K562 (cell line): ENCODE results near the gene SLC39A7. TPM values are rescaled to one million over a fixed set of nuclear protein-coding genes. Genes with fewer than 3 reads are reported as not detected.

Source experiments
- ATAC-seq: fragments of 200-7000 bp; cut with Tn5 transposase; 3 replicates; pipeline ENCODE4 v1.9.1; 2020; ENCODE audit warnings: moderate library complexity
- BruUV-seq: library from RNA; stranded (reverse); fragments of 400-500 nt; replicated peaks from 2 replicates; lab custom pipeline; 2021; lab: Mats Ljungman, UMichigan
- CTCF ChIA-PET: fragments of 300-600 bp; formaldehyde crosslinking; extraction: SDS; loops from one replicate; lab custom pipeline; 2021; ENCODE audit warnings: low intra/inter-chr PET ratio; lab: Yijun Ruan, JAX
- POLR2A ChIA-PET: fragments of 300-600, 350-650 bp; sonication (Branson Sonifier 250); formaldehyde crosslinking; extraction: SDS; loops from one replicate; lab custom pipeline; 2021; ENCODE audit warnings: antibody characterized with exemption, inconsistent platforms; lab: Yijun Ruan, JAX
- DNase-seq, 4 experiments: peaks; one replicate each; pipeline versions ENCODE4 v3.0.0 to v3.0.0-alpha.2; 2011 to 2018; ENCODE audit warnings: low spot score in 3 of 4, mixed read lengths in 3 of 4; ENCODE audit errors: extremely low read depth in 1 of 4
- FAIRE-seq: peaks from 2 replicates; lab custom pipeline; 2011; peaks lifted over from hg19 to GRCh38; lab: Jason Lieb, UNC
- H2AFZ ChIP-seq: 2 replicates; pipeline ENCODE4 v1.6.0; 2011; ENCODE audit warnings: low read depth, low read length, control low read depth, inconsistent platforms
- H3K27ac ChIP-seq: fragments of 200-600 bp; 3 replicates; pipeline ENCODE4 v1.8.0; 2011; ENCODE audit warnings: low read depth, mild to moderate bottlenecking, control low read depth, inconsistent platforms, low read length, moderate library complexity, mixed read lengths; ENCODE audit errors: extremely low read depth
- H3K27me3 ChIP-seq, 2 experiments: fragments of 300-600 bp in 1 of 2; 2 replicates in 1 of 2; 3 replicates in 1 of 2; pipeline versions ENCODE4 v1.6.0 to v1.8.0; 2011; ENCODE audit warnings: inconsistent platforms in 2 of 2, low read length in 2 of 2, mild to moderate bottlenecking in 1 of 2, mixed read lengths in 1 of 2, moderate library complexity in 1 of 2; ENCODE audit not compliant: control insufficient read depth in 2 of 2, insufficient read depth in 2 of 2
- H3K36me3 ChIP-seq: fragments of 300-600 bp; 3 replicates; pipeline ENCODE4 v1.8.0; 2011; ENCODE audit warnings: mild to moderate bottlenecking, low read length, inconsistent platforms; ENCODE audit not compliant: control insufficient read depth, insufficient read depth
- H3K4me1 ChIP-seq, 2 experiments: fragments of 200-600 bp in 1 of 2; replicated peaks in 1 of 2; 2 replicates in 1 of 2; 3 replicates in 1 of 2; pipeline versions ENCODE4 v1.5.1 to v1.8.0; 2011; ENCODE audit warnings: inconsistent platforms in 2 of 2, low read length in 2 of 2, mild to moderate bottlenecking in 1 of 2, mixed read lengths in 1 of 2, moderate library complexity in 1 of 2; ENCODE audit not compliant: control insufficient read depth in 2 of 2, insufficient read depth in 2 of 2
- H3K4me2 ChIP-seq: 2 replicates; pipeline ENCODE4 v1.6.1; 2011; ENCODE audit warnings: low read length, control low read depth, inconsistent platforms, mixed read lengths; ENCODE audit not compliant: insufficient read depth
- H3K4me3 ChIP-seq: fragments of 200-600 bp; sonication (generic), shearing (Covaris generic); 2 replicates; pipeline ENCODE4 v1.5.1; 2016; ENCODE audit warnings: control low read depth, inconsistent platforms
- H3K79me2 ChIP-seq: fragments of 200-600 bp; 3 replicates; pipeline ENCODE4 v1.8.0; 2011; ENCODE audit warnings: low read length, inconsistent platforms; ENCODE audit not compliant: control insufficient read depth, insufficient read depth
- H3K9ac ChIP-seq, 2 experiments: 2 replicates each; pipeline versions ENCODE4 v1.6.0 to v1.6.1; 2011; ENCODE audit warnings: low read depth in 2 of 2, low read length in 2 of 2, control low read depth in 1 of 2, inconsistent platforms in 1 of 2, mild to moderate bottlenecking in 1 of 2, mixed read lengths in 1 of 2; ENCODE audit not compliant: insufficient read depth in 1 of 2
- H3K9me1 ChIP-seq: one replicate; pipeline ENCODE4 v1.6.0; 2011; ENCODE audit warnings: inconsistent platforms, mild to moderate bottlenecking, low read length, moderate library complexity; ENCODE audit not compliant: control insufficient read depth, insufficient read depth
- H3K9me3 ChIP-seq: replicated peaks from 2 replicates; pipeline ENCODE4 v1.5.1; 2011; ENCODE audit warnings: low read depth, low read length, inconsistent platforms; ENCODE audit not compliant: control insufficient read depth, insufficient read depth
- H4K20me1 ChIP-seq: replicated peaks from 2 replicates; pipeline ENCODE4 v1.6.1; 2011; ENCODE audit warnings: low read length, inconsistent platforms, mixed read lengths; ENCODE audit not compliant: control insufficient read depth, insufficient read depth
- BCOR ChIP-seq: fragments of 450-650 bp; IDR thresholded peaks from 2 replicates; pipeline ENCODE4 v1.6.1; 2016
- COPS2 ChIP-seq: fragments of 450-650 bp; conservative IDR thresholded peaks from 2 replicates; pipeline ENCODE4 v1.6.1; 2016; ENCODE audit warnings: mild to moderate bottlenecking, moderate library complexity
- E2F3 ChIP-seq: fragments of 250-450 bp; sonication (Bioruptor Pico); IDR thresholded peaks from 2 replicates; pipeline ENCODE4 v1.4.0; 2020; ENCODE audit warnings: mild to moderate bottlenecking
- FOXM1 ChIP-seq, 2 experiments: fragments of 450-650 bp in 1 of 2; sonication (generic) in 1 of 2; formaldehyde crosslinking in 1 of 2; IDR thresholded peaks; 2 replicates each; pipeline versions ENCODE4 v1.6.1 to v1.9.0; 2017 to 2022; ENCODE audit warnings: low read depth in 2 of 2, mild to moderate bottlenecking in 2 of 2, missing genetic modification reagents in 1 of 2, moderate library complexity in 1 of 2
- HLTF ChIP-seq: fragments of 450-650 bp; IDR thresholded peaks from 2 replicates; pipeline ENCODE4 v1.6.1; 2016
- NR4A1 ChIP-seq, 2 experiments: fragments of 250-450 bp in 1 of 2; fragments of 450-650 bp in 1 of 2; sonication (Bioruptor Pico) in 1 of 2; IDR thresholded peaks; 2 replicates each; pipeline versions ENCODE4 v1.4.0 to v1.6.1; 2016 to 2020; ENCODE audit warnings: mild to moderate bottlenecking in 2 of 2, missing compliant biosample characterization in 1 of 2, missing genetic modification characterization in 1 of 2, moderate library complexity in 1 of 2
- PURB ChIP-seq: sonication (generic); formaldehyde crosslinking; IDR thresholded peaks from 2 replicates; pipeline ENCODE4 v1.9.0; 2021; ENCODE audit warnings: low read depth, mild to moderate bottlenecking, missing genetic modification reagents
- RBBP5 ChIP-seq: fragments of 200-600 bp; sonication (generic); IDR thresholded peaks from 2 replicates; pipeline ENCODE4 v1.6.1; 2012; ENCODE audit warnings: borderline replicate concordance, mild to moderate bottlenecking, low read length, control low read depth, inconsistent platforms; ENCODE audit not compliant: insufficient read depth, poor library complexity, severe bottlenecking
- SREBF1 ChIP-seq: fragments of 150-350 bp; IDR thresholded peaks from 2 replicates; pipeline ENCODE4 v1.6.1; 2014; ENCODE audit warnings: antibody characterized with exemption, low read depth, low read length, borderline replicate concordance
- TGIF2 ChIP-seq: sonication (generic); formaldehyde crosslinking; IDR thresholded peaks from 2 replicates; pipeline ENCODE4 v1.8.1; 2022; ENCODE audit warnings: mild to moderate bottlenecking, missing genetic modification reagents, moderate library complexity
- ZKSCAN1 ChIP-seq: fragments of 150-350 bp; IDR thresholded peaks from 2 replicates; pipeline ENCODE4 v1.6.1; 2016; ENCODE audit warnings: low read depth, low read length
- WGBS: fragments of 100-300 bp; shearing (Covaris generic); methylation state at CpG from one replicate; pipeline ENCODE4 v1.1.6; 2016; ENCODE audit warnings: low coverage, mixed read lengths; ENCODE audit not compliant: insufficient coverage; ENCODE audit errors: missing lambda C conversion rate; 5-methylcytosine and 5-hydroxymethylcytosine counted together
- in situ Hi-C: fragments of 300-500 bp; cut with MboI; formaldehyde crosslinking; loops from 4 replicates; pipeline ENCODE4 v1.15.0; 2018; ENCODE audit warnings: inconsistent platforms, mixed read lengths
- intact Hi-C: fragments of 100-400 bp; cut with micrococcal nuclease; formaldehyde crosslinking; loops from 2 replicates; pipeline ENCODE4 v1.14.2; 2022
- polyA plus RNA-seq, 8 experiments: library from polyadenylated mRNA; depleted of rRNA in 4 of 8; stranded (reverse) in 5 of 8; unstranded in 3 of 8; fragments of >200 nt; fragmentation: Nextera tagmentation in 2 of 8; fragmentation: Illumina TruSeq in 1 of 8; extraction: Ambion mirVana in 2 of 8; extraction: Trizol in 1 of 8; gene quantifications; 2 replicates each; pipeline versions ENCODE4 v1.2.1 to v1.2.3, GENCODE V29; 2011 to 2014; ENCODE audit warnings: inconsistent platforms in 1 of 8, missing spikeins in 1 of 8
- total RNA-seq, 7 experiments: library from RNA; depleted of rRNA in 6 of 7; stranded (reverse); fragments of >200 nt in 6 of 7; fragmentation: Illumina TruSeq in 2 of 7; extraction: Trizol in 2 of 7; gene quantifications; 2 replicates each; pipeline versions ENCODE4 v1.2.1 to v1.2.3, GENCODE V29; 2011 to 2021; ENCODE audit warnings: low replicate concordance in 1 of 7
- TF ChIP-seq, protein P1 (sequence below): sonication (generic); formaldehyde crosslinking; IDR thresholded peaks from 2 replicates; pipeline ENCODE4 v1.8.1; 2022; ENCODE audit warnings: missing genetic modification reagents
- TF ChIP-seq, protein P2 (sequence below): fragments of 450-650 bp; formaldehyde crosslinking; IDR thresholded peaks from 2 replicates; pipeline ENCODE4 v1.4.0; 2020; ENCODE audit warnings: mild to moderate bottlenecking, moderate library complexity
- TF ChIP-seq, protein P3 (sequence below): sonication (generic); formaldehyde crosslinking; IDR thresholded peaks from 2 replicates; pipeline ENCODE4 v1.8.0; 2022; ENCODE audit warnings: mild to moderate bottlenecking, missing genetic modification reagents
- TF ChIP-seq, protein P4 (sequence below): conservative IDR thresholded peaks from 2 replicates; pipeline ENCODE4 v1.6.1; 2011; ENCODE audit warnings: low read depth, mild to moderate bottlenecking, low read length; ENCODE audit not compliant: control insufficient read depth

The SLC39A7 gene
- total and polyA plus RNA-seq, 9 of the 15 experiments (the other 6 are each of a cell fraction or from before 2014, with no cell fraction given), result 21.7 to 169 (median 121) TPM

DNA sequence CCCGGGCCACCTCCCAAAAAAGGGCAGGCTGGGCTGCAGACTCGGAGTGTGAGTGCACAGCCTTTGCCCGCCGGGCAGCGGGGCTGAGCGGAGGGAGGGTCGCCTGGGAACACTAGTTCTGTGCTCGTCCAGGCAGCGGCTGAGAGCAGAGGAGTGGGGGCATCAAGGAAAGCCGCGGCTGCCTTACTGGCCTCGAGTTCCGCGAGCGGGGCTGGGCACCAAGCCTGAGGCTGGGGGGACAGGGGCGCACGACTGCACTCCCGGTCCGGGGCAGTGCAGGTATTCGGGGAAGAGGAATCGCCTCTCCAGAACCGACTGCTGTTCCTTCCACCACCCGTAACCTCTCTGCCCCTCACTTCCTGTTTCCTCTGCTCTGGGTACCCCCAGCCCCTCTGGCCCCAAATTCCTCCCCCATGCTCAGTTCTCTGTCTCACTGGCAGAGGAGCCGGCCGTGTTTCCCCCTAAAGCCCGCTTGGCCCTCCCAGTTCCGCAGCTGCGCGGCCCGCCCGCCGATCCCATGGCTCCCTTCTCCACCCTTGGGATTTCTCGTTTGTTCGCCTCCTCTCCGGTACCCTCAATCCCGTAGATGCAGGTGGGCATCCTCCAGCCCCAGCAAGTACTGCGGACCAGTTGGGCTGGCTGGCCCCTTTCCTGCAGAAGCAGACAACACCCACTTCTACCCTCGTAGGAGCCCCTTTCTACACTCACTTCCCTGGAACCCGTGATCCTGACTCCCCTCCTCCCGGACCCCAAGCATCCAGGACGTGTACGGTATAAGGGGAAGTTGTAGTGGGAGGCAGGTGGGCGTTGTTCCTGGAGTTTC, 12.7 kb downstream of the SLC39A7 start (continued):
- TF ChIP-seq, protein P1, sequence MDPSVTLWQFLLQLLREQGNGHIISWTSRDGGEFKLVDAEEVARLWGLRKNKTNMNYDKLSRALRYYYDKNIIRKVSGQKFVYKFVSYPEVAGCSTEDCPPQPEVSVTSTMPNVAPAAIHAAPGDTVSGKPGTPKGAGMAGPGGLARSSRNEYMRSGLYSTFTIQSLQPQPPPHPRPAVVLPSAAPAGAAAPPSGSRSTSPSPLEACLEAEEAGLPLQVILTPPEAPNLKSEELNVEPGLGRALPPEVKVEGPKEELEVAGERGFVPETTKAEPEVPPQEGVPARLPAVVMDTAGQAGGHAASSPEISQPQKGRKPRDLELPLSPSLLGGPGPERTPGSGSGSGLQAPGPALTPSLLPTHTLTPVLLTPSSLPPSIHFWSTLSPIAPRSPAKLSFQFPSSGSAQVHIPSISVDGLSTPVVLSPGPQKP (CRISPR knock-in tag), result no peak
- TF ChIP-seq, protein P2, sequence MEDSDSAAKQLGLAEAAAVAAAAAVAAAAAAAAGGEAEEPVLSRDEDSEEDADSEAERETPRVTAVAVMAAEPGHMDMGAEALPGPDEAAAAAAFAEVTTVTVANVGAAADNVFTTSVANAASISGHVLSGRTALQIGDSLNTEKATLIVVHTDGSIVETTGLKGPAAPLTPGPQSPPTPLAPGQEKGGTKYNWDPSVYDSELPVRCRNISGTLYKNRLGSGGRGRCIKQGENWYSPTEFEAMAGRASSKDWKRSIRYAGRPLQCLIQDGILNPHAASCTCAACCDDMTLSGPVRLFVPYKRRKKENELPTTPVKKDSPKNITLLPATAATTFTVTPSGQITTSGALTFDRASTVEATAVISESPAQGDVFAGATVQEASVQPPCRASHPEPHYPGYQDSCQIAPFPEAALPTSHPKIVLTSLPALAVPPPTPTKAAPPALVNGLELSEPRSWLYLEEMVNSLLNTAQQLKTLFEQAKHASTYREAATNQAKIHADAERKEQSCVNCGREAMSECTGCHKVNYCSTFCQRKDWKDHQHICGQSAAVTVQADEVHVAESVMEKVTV, result no peak
- TF ChIP-seq, protein P3, sequence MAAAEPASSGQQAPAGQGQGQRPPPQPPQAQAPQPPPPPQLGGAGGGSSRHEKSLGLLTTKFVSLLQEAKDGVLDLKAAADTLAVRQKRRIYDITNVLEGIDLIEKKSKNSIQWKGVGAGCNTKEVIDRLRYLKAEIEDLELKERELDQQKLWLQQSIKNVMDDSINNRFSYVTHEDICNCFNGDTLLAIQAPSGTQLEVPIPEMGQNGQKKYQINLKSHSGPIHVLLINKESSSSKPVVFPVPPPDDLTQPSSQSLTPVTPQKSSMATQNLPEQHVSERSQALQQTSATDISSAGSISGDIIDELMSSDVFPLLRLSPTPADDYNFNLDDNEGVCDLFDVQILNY (CRISPR knock-in tag), result no peak
- no peak for TF ChIP-seq COPS2

DNA sequence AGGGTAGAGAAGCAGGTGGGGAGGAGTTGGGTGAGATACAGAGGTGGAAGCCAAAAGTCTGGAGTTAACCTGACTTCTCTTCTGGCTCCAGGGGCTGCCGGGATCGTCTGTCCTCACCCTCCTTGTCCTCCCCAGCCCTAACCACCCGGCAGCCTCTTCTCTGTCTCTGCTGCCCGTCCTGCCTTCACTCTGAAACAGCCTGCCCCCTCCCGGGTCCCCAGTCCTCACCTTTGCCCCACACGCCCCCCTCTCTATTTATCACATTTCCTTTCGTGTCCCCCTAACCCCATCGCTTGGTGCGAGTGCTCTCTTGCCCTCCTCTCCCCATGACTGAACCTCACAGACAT, 13.3 kb downstream of the SLC39A7 start:
- WGBS, result 9% methylated on average over 9 of the region's 9 CpGs
- POLR2A ChIA-PET, result interaction anchor here (1.2 kb wide), 1 partner anchor 34 kb away, joined by 3 read pairs; no protein-coding TSS in a partner anchor
- no peak for FAIRE-seq
- no peak for TF ChIP-seq RBBP5
- no peak for TF ChIP-seq E2F3
- no peak for TF ChIP-seq HLTF
- TF ChIP-seq TGIF2 (CRISPR knock-in tag), result no peak
- TF ChIP-seq, protein P4, sequence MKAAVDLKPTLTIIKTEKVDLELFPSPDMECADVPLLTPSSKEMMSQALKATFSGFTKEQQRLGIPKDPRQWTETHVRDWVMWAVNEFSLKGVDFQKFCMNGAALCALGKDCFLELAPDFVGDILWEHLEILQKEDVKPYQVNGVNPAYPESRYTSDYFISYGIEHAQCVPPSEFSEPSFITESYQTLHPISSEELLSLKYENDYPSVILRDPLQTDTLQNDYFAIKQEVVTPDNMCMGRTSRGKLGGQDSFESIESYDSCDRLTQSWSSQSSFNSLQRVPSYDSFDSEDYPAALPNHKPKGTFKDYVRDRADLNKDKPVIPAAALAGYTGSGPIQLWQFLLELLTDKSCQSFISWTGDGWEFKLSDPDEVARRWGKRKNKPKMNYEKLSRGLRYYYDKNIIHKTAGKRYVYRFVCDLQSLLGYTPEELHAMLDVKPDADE, result no peak
- no peak for TF ChIP-seq SREBF1
- no peak for TF ChIP-seq FOXM1 (IDR thresholded peaks at IDR 0.05; ENCODE audit: low read depth)
- TF ChIP-seq FOXM1 (CRISPR knock-in tag; IDR thresholded peaks at IDR 0.05; ENCODE audit: low read depth), result no peak
- TF ChIP-seq NR4A1 (CRISPR knock-in tag; IDR thresholded peaks at IDR 0.05), result no peak
- TF ChIP-seq NR4A1 (tag; IDR thresholded peaks at IDR 0.05), result no peak
- TF ChIP-seq ZKSCAN1, result no peak
- no peak for TF ChIP-seq BCOR
- no peak for TF ChIP-seq PURB (CRISPR knock-in tag)

More for the DNA sequence above, 13.3 kb downstream of the SLC39A7 start:
- Histone ChIP-seq H3K9me3 (no peaks in the 10 kb centered on the region), H3K9me1 (no peaks in the 10 kb centered on the region), H3K9ac (peak overlapping the region in 1 of 2 experiments; percentile 69; a peak in 1 of 4 replicates), H2AFZ (no peak overlapping the region), H3K4me3 (no peak overlapping the region), H3K27me3 (peaks cover 5 to 11% of the 10 kb centered on the region in 2 experiments; a peak in 3 of 5 replicates), H4K20me1 (no peaks in the 10 kb centered on the region), H3K4me2 (no peak overlapping the region), H3K27ac (no peak overlapping the region), H3K79me2 (peaks cover 3% of the 10 kb centered on the region; the same call in 2 of the 3 replicates), H3K4me1 (peaks cover 1 to 34% of the 10 kb centered on the region in 2 experiments; a peak in 2 of 5 replicates), H3K36me3 (peaks cover 28% of the 10 kb centered on the region; the same call in 2 of the 3 replicates)
- intact Hi-C loops, result no loop called here
- peak in 1 of 4 experiments; percentile 23 for DNase-seq
- BruUV-seq, result no TSS peak
- in situ Hi-C loops, result no loop called here
- CTCF ChIA-PET, result no interaction called here
- ATAC-seq, result peak; percentile 8
